ENCODE measurements around the gene MBD5. TPM values are rescaled to one million over a fixed set of nuclear protein-coding genes. Genes with fewer than 3 reads are reported as not detected.

MBD5 gene
- total and polyA plus RNA-seq, 11 donors: 6.8 to 44.4 (median 24.9) TPM

- H3K4me1 ChIP-seq: peaks cover 0 to 6% (median 0%) of the 10 kb centered on the region in 12 donors
- H3K4me3 ChIP-seq: no peak overlapping the region
- no peaks in the 10 kb centered on the region for H3K27me3 ChIP-seq
- H3K9me3 ChIP-seq: peaks cover 0 to 18% (median 2%) of the 10 kb centered on the region in 12 donors
- no peak overlapping the region for H3K27ac ChIP-seq
- H3K36me3 ChIP-seq: peaks cover 0 to 2% (median 0%) of the 10 kb centered on the region in 9 donors
- WGBS, 4 donors: 80 to 89% (median 82%) methylated on average over 6 of the region's 6 CpGs
- ATAC-seq: no peak
- no peak for TF ChIP-seq CTCF (IDR thresholded peaks at IDR 0.05)
- no peak for TF ChIP-seq POLR2A (IDR thresholded peaks at IDR 0.05)
- DNase-seq: no peak
- intact Hi-C loops (cut with DNase I): no loop called here
Measured at GRCh38 chr2:148358375-148358774, 337.5 kb downstream of the MBD5 start.

GRCh38 chr2:148360662-148361061 is 339.8 kb downstream of the MBD5 start:
- H3K27me3 ChIP-seq: no peaks in the 10 kb centered on the region
- 95 to 100% (median 98%) methylated on average over 1 of the region's 1 CpG for WGBS, 4 donors
- ATAC-seq: no peak

GRCh38 chr2:148362144-148362796 is 341.4 kb downstream of the MBD5 start:
- no peak overlapping the region for H3K4me3 ChIP-seq
- DNase-seq: no peak
- TF ChIP-seq CTCF (IDR thresholded peaks at IDR 0.05) (no peak), POLR2A (IDR thresholded peaks at IDR 0.05) (no peak)
- 83 to 92% (median 87%) methylated on average over 8 to 10 of the region's 10 CpGs for WGBS, 4 donors
- H3K9me3 ChIP-seq: peaks cover 0 to 10% (median 0%) of the 10 kb centered on the region in 12 donors
- no peaks in the 10 kb centered on the region for H3K36me3 ChIP-seq
- H3K4me1 ChIP-seq: peaks cover 0 to 6% (median 0%) of the 10 kb centered on the region in 12 donors
- intact Hi-C loops (cut with DNase I): no loop called here
- no peak for ATAC-seq
- no peaks in the 10 kb centered on the region for H3K27me3 ChIP-seq
- H3K27ac ChIP-seq: no peak overlapping the region

More at GRCh38 chr2:148360662-148361061, 339.8 kb downstream of the MBD5 start:
- H3K4me1 ChIP-seq: peaks cover 0 to 6% (median 0%) of the 10 kb centered on the region in 12 donors
- no peak overlapping the region for H3K27ac ChIP-seq
- intact Hi-C loops (cut with DNase I): no loop called here
- no peaks in the 10 kb centered on the region for H3K36me3 ChIP-seq
- DNase-seq: no peak
- H3K9me3 ChIP-seq: peaks cover 0 to 1% (median 0%) of the 10 kb centered on the region in 12 donors
- no peak overlapping the region for H3K4me3 ChIP-seq
- TF ChIP-seq POLR2A (IDR thresholded peaks at IDR 0.05) (no peak), CTCF (IDR thresholded peaks at IDR 0.05) (no peak)

- no peaks in the 10 kb centered on the region for H3K9me3 ChIP-seq
- no peak overlapping the region for H3K27ac ChIP-seq
- 25 to 43% (median 34%) methylated on average over 3 of the region's 3 CpGs for WGBS, 4 donors
- DNase-seq (no peak), ATAC-seq (peak in 2 of 4 donors; percentile 47 to 51)
- TF ChIP-seq POLR2A (IDR thresholded peaks at IDR 0.05) (no peak), CTCF (IDR thresholded peaks at IDR 0.05) (no peak)
- H3K4me3 ChIP-seq: no peak overlapping the region
- H3K36me3 ChIP-seq: no peaks in the 10 kb centered on the region
- peaks cover 0 to 5% (median 0%) of the 10 kb centered on the region in 12 donors for H3K4me1 ChIP-seq
- intact Hi-C loops (cut with DNase I): no loop called here
- no peaks in the 10 kb centered on the region for H3K27me3 ChIP-seq
Measured at GRCh38 chr2:148375214-148375613, 354.3 kb downstream of the MBD5 start.
